Esophagus muscularis mucosa (tissue), 4 donors: ENCODE data around the gene CTAGE4.
"Not testable (repeated sequence)": the region's sequence is repeated elsewhere in the genome, so short reads cannot be mapped to it uniquely, and the experiment has no call there.

ENCODE experiments used
- EP300 ChIP-seq: sonication (generic); formaldehyde crosslinking; IDR thresholded peaks from one replicate; pipeline ENCODE4 v1.6.1; 2017; ENCODE audit warnings: antibody characterized with exemption
- POLR2A ChIP-seq: fragments of 450-650 bp; IDR thresholded peaks from one replicate; pipeline ENCODE4 v1.6.1; 2017; ENCODE audit warnings: antibody characterized with exemption, moderate library complexity, mild to moderate bottlenecking, low read depth
- TF ChIP-seq, protein P1 (sequence below), 3 experiments: fragments of 200-600 bp in 2 of 3; fragments of 450-650 bp in 1 of 3; sonication (generic) in 2 of 3; IDR thresholded peaks; one replicate each; pipeline ENCODE4 v1.5.1; 2017 to 2019; ENCODE audit warnings: antibody characterized with exemption in 3 of 3, mild to moderate bottlenecking in 2 of 3, moderate library complexity in 1 of 3

- TF ChIP-seq, protein P1, sequence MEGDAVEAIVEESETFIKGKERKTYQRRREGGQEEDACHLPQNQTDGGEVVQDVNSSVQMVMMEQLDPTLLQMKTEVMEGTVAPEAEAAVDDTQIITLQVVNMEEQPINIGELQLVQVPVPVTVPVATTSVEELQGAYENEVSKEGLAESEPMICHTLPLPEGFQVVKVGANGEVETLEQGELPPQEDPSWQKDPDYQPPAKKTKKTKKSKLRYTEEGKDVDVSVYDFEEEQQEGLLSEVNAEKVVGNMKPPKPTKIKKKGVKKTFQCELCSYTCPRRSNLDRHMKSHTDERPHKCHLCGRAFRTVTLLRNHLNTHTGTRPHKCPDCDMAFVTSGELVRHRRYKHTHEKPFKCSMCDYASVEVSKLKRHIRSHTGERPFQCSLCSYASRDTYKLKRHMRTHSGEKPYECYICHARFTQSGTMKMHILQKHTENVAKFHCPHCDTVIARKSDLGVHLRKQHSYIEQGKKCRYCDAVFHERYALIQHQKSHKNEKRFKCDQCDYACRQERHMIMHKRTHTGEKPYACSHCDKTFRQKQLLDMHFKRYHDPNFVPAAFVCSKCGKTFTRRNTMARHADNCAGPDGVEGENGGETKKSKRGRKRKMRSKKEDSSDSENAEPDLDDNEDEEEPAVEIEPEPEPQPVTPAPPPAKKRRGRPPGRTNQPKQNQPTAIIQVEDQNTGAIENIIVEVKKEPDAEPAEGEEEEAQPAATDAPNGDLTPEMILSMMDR (IDR thresholded peaks at IDR 0.05): not testable (repeated sequence)
- TF ChIP-seq EP300, POLR2A: not testable (repeated sequence)
Measured at GRCh38 chr7:144198934-144199333, 15.7 kb downstream of the CTAGE4 start.
